HG02759 (cell line): ENCODE measurements around the gene CA7.

Experiments used
- ATAC-seq: cut with Tn5 transposase; IDR thresholded peaks from one replicate; pipeline ENCODE4 v1.9.1; 2021; ENCODE audit warnings: mild to moderate bottlenecking, moderate library complexity; ENCODE audit not compliant: unreplicated experiment

Gene CA7

GRCh38 chr16:66844342-66845079 lies at the start of gene CA7:
Gene CA7 (plus strand): TSS chr16:66844414. CDS start chr16:66844488, 74 bp downstream.
- no peak for ATAC-seq

- no peak for ATAC-seq
Observed at GRCh38 chr16:66798161-66798560, 46.1 kb upstream of the CA7 start.

GRCh38 chr16:66800856-66801255 lies 43.4 kb upstream of the CA7 start:
- ATAC-seq, result no peak

- no peak for ATAC-seq
Observed at GRCh38 chr16:66801320-66802105, 42.7 kb upstream of the CA7 start, which contains the start of gene TERB1. Gene TERB1 (minus strand): TSS chr16:66801584. CDS start chr16:66796798, 4,786 bp downstream.

- no peak for ATAC-seq
Observed at GRCh38 chr16:66802159-66802558, 42.1 kb upstream of the CA7 start.

GRCh38 chr16:66809765-66810164 lies 34.4 kb upstream of the CA7 start:
- no peak for ATAC-seq

GRCh38 chr16:66810391-66810790 lies 33.8 kb upstream of the CA7 start:
- no peak for ATAC-seq

- ATAC-seq, result no peak
Observed at GRCh38 chr16:66811043-66811442, 33.2 kb upstream of the CA7 start.

GRCh38 chr16:66814734-66815133 lies 29.5 kb upstream of the CA7 start:
- no peak for ATAC-seq

GRCh38 chr16:66824006-66824405 lies 20.2 kb upstream of the CA7 start:
- ATAC-seq, result no peak

GRCh38 chr16:66830422-66831404 lies 13.5 kb upstream of the CA7 start, which contains the start of gene NAE1:
Gene NAE1 (minus strand): TSS chr16:66830976. CDS start chr16:66830899, 77 bp downstream.
- ATAC-seq, result peak; percentile 96

GRCh38 chr16:66832190-66832589 lies 12.0 kb upstream of the CA7 start:
- ATAC-seq, result no peak

- no peak for ATAC-seq
Observed at GRCh38 chr16:66832661-66833305, 11.4 kb upstream of the CA7 start.

- no peak for ATAC-seq
Observed at GRCh38 chr16:66834746-66835145, 9.5 kb upstream of the CA7 start.

GRCh38 chr16:66840883-66841282 lies 3.3 kb upstream of the CA7 start:
- ATAC-seq, result no peak

GRCh38 chr16:66841366-66841765 lies 2.8 kb upstream of the CA7 start:
- ATAC-seq, result no peak

GRCh38 chr16:66842765-66843164 lies 1.4 kb upstream of the CA7 start:
- ATAC-seq, result no peak

GRCh38 chr16:66843191-66843590 lies 1.0 kb upstream of the CA7 start:
- ATAC-seq, result no peak

GRCh38 chr16:66844009-66844341 lies 239 bp upstream of the CA7 start:
- ATAC-seq, result no peak

GRCh38 chr16:66845080-66845410 lies 831 bp downstream of the CA7 start:
- ATAC-seq, result no peak

- ATAC-seq, result no peak
Observed at GRCh38 chr16:66845791-66846221, 1.6 kb downstream of the CA7 start.
